Stimulated activated CD8-positive, alpha-beta memory T cell treated with anti-CD3 and anti-CD28 coated beads, Interleukin-12 subunit alpha, Interleukin-12 subunit beta, amount 100 ng/mL, for 1 hour (primary cell): ENCODE results near the gene ZNF268.

Experiments used
- DNase-seq: peaks from one replicate; pipeline ENCODE4 v3.0.0-alpha.2; 2020; ENCODE audit warnings: low read depth

The ZNF268 gene

DNA sequence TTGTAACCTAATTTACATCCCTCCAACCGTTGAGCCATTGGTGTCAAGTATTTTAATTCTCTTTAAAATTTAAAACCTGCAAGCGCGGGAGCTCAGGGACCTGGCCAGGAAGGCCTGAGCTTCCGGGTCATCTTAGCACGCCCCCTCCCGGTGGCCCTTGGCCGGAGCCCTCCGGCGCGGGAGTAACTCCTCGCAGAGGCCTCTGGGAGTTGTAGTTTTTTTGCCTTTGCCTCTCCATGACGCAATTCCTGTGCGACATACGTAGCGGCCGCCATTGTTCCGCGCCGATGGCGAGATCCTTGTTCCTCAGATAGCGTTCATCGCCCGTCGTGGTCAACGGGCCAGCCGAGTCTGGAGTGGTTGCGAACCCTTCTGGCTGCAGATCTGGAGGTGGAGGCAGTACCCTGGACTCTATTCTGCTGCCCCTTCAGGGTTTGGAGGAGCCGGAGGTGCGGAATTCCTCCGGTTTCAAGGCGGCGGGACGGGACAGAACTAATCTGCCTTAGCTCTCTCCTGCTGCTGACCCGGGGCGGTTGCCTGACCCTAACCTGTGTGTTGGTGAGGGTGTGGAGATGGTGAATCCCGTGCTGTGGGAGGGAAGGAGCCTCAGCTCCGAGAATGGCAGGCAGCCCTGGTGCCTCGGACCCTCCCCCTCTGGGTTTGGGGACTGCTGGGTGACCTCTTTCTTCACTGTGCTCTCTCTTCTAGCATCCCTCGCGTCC, at the start of gene ZNF268:
ZNF268 (plus strand) TSS at position 258 of the 722 bp plus-strand sequence. CDS start 503 bp downstream, outside the sequence.
- DNase-seq, result peak; percentile 85

DNA sequence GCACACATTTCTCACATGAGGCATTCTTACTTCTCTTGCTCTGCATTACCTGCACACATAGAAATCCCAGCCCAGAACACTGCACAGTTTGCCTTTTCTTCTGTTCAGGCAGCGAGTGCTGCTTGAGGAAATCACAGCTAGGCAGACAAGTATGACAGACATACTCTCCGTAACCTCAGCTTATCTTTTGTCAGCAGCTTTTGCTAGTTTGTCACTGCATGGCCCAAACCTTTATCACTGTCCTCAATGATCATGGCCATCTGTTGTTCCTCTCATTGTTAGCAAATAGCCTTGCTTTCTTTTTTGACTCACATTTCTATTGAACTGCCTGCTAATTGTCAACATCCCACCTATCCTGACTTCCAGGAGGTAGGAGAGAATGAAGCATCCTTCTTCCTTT, 45.5 kb upstream of the ZNF268 start:
- DNase-seq, result no peak

DNA sequence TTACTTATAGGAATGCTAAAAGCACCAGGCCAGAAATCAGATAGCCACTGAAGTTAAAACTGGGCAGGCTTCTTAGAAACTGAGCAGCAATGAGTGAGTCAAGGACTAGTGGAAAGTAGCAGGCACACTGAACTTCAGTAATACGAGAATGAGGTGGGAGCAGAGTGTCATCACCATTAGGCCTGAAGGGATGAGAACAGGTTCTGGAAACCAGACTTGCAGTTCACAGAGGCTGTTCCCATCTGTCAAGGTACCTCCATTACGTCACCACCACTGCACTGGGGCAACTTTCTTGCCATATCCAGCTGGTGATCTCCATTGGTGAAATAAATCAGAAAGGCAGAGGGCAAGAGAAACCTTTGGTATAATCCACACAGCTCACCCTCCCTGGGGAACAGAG, 35.3 kb upstream of the ZNF268 start:
- no peak for DNase-seq

DNA sequence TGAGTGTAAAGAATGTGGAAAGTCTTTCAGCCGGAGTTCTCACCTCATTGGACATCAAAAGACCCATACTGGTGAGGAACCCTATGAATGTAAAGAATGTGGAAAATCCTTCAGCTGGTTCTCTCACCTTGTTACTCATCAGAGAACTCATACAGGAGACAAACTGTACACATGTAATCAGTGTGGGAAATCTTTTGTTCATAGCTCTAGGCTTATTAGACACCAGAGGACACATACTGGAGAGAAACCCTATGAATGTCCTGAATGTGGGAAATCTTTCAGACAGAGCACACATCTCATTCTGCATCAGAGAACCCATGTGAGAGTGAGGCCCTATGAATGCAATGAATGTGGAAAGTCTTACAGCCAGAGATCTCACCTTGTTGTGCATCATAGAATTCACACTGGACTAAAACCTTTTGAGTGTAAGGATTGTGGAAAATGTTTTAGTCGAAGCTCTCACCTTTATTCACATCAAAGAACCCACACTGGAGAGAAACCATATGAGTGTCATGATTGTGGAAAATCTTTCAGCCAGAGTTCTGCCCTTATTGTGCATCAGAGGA, 25.1 kb upstream of the ZNF268 start:
- DNase-seq, result no peak

DNA sequence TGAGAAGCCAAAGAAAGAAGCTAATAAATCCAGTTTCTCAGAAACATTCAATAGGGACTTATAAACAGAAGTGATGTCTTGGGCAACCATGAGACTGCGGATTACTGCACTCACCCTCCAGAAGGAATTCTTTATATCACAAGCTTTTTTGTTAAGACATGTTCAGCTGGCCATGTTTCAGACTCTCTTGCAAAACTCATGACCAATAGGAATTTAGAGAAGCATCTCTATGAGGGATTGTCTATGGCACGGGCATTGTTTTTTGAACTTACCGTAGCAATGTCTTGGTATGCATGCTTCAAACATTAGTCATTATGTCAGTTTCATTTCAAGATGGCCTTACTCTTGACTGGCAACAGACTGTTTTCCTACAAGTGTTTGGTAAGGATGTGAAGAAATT, 15.5 kb upstream of the ZNF268 start:
- no peak for DNase-seq

DNA sequence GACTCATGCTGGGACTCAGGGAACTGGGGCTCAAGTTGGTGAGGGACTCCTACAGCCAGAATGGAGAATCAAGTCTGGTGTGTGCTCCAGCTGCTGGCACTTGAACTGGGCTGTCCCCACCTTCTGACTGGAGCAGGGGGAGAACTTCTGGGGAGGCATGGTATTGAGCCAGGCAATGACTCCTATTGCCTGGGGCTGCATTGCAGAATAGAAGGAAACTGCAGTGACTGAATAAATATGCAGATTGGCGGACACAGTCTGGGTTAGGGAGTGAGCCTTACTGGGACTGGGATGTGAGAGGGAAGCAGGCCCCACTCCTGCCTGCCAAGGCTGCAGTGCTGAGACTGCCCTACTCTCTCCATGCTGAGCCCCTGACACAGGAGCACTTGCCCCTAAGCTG, 8.8 kb upstream of the ZNF268 start:
- no peak for DNase-seq

DNA sequence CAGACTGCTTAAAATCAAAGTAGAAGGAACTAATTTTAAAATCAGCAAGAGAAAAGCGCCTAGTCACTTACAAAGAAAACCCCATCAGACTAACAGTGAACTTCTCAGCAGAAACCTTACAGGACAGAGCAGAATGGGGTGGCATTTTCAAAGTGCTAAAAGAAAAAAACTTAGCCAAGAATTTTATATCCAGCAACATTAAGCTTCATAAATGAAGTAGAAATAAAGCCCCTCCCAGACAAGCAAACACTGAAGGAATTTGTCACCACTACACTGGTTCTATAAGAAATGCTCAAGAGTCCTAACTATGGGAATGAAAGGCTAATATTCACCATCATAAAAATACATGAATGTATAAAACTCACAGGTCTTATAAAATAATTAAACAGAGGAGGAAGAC, 6.4 kb upstream of the ZNF268 start:
- no peak for DNase-seq

DNA sequence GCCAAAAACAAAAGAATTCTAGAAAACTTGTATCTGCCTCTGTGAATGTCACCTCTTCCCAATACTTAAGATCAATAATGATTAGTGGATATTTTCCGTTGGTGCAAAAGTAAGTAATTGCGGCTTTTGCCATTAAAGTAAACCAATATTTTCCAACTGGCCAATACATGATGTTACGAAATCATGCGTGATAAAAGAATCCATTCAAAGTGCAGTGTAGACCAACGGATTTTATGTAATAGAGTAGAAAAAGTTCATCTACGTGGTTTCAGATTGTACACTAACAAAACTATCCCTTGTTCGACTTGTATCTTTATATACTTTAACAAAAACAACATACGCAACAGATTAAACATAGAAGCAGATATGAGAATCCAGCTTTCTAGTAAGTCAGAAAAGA, 626 bp upstream of the ZNF268 start:
- DNase-seq, result no peak

DNA sequence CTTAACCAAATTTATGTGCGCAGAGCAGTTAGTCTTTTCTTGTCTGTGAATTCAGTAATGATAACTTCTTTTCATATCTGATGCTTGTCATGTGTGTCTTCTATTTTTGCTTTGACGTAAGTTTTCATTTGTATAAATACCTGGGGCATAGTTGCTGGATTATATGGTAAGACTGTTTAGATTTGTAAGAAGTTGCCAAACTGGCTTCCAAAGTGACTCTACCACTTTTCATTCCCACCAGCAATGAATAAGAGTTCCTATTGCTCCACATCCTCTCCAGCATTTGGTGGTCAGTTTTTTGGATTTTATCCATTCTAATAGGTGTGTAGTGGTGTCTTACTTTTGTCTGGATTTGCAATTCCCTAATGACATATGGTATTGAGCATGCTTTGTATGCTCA, 8.9 kb downstream of the ZNF268 start:
- no peak for DNase-seq

DNA sequence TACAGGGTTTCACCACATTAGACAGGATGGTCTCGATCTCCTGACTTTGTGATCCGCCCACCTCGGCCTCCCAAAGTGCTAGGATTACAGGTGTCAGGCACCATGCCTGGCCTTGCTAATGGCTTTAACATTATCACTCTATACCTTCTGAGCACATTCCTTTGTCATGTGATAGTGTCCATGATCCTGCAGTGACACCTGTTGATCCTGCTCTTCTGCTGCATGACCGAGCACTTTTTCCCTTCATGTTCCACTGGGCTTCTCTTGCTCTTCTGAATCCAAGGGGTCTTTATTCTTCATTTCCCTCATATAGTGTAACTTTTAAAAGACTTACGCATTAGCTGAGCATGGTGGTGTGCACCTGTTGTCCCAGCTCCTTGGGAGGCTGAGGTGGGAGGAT, 11.6 kb downstream of the ZNF268 start:
- no peak for DNase-seq

DNA sequence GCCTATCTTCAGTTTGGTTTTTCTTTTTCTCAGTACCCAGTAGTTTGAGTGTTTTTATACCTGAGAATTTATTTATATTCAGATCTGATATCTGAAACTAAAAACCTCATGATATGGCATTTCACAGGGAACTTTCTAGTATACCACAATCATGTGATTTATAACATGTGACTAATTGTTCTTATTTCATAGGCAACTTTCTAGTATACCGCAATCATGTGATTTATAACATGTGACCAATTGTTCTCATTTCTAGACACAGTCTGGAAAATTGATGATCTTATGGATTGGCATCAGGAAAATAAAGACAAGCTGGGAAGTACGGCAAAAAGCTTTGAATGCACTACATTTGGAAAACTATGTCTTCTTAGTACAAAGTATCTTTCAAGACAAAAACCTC, 20.6 kb downstream of the ZNF268 start:
- no peak for DNase-seq

DNA sequence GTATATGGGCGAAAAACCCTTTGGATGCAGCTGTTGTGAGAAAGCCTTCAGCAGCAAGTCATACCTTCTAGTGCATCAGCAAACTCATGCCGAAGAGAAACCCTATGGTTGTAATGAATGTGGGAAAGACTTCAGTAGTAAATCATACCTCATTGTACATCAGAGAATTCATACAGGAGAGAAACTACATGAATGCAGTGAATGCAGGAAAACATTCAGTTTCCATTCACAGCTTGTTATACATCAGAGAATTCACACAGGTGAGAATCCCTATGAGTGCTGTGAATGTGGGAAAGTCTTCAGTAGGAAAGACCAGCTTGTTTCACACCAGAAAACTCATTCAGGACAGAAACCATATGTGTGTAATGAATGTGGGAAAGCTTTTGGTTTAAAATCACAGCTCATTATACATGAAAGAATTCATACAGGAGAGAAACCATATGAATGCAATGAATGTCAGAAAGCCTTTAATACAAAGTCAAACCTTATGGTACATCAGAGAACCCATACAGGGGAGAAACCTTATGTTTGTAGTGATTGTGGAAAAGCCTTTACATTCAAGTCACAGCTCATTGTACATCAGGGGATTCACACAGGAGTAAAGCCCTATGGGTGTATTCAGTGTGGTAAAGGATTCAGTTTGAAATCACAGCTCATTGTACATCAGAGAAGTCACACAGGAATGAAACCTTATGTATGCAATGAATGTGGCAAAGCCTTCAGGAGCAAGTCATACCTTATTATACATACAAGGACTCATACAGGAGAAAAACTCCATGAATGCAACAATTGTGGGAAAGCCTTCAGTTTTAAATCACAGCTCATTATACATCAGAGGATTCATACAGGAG, 21.4 kb downstream of the ZNF268 start:
- no peak for DNase-seq

DNA sequence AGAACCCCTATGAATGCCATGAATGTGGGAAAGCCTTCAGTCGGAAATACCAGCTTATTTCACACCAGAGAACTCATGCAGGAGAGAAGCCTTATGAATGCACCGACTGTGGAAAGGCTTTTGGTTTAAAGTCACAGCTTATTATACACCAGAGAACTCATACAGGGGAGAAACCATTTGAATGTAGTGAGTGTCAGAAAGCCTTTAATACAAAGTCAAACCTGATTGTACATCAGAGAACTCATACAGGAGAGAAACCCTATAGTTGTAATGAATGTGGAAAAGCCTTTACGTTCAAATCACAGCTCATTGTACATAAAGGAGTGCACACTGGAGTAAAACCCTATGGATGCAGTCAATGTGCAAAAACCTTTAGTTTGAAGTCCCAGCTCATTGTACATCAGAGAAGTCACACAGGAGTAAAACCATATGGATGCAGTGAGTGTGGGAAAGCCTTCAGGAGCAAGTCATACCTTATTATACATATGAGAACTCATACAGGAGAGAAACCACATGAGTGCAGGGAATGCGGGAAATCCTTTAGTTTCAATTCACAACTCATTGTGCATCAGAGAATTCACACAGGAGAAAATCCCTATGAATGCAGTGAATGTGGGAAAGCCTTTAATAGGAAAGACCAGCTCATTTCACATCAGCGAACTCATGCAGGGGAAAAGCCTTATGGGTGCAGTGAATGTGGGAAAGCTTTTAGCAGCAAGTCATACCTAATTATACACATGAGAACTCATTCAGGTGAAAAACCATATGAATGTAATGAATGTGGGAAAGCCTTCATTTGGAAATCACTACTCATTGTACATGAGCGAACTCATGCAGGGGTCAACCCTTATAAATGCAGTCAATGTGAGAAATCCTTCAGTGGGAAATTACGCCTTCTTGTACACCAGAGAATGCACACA, 22.3 kb downstream of the ZNF268 start:
- DNase-seq, result no peak

DNA sequence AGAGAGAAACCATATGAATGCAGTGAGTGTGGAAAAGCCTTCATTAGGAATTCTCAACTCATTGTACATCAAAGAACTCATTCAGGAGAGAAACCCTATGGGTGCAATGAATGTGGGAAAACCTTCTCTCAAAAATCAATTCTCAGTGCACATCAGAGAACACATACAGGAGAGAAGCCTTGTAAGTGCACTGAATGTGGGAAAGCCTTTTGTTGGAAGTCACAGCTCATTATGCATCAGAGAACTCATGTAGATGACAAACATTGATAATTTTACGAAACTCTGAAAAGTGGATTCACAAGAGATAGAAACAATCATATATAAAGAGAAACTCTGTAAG, 22.9 kb downstream of the ZNF268 start:
- DNase-seq, result no peak

DNA sequence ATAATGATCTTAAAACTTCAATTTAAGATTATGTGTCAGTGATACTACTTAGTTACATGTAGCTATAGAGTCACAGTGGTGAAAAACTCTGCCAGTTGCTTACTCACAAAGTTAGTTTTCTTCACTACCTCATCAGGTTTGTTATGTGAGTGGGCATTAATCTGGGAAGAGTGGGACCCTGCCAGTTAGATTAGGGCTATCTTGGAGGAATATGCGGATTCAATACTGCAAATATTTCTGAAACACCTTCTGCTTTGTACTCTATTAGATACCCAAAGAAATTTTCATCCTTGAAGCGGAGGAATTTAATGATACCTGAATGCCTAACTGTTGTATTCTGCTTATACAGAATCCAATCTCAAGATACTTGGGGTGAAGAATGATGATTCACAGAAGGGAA, 25.1 kb downstream of the ZNF268 start:
- DNase-seq, result no peak

DNA sequence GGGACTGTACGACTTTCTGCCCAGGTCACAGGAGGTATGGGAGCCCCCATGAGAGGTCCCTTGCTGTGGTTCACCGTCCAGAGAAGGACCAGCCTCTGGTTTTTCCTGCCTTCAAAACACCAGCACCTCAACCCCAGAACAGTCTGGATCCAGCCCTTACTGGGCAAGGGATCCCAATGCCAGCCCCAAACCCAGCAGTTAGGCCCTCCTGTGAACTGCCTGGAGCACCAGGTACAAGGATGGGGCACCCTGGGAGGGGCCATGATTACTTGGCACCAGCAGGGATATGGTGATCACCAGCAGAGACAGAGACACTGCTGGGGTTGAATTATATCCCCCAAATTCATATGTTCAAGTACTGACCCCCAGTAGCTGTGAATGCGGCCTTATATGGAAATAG, 34.4 kb downstream of the ZNF268 start:
- DNase-seq, result no peak

DNA sequence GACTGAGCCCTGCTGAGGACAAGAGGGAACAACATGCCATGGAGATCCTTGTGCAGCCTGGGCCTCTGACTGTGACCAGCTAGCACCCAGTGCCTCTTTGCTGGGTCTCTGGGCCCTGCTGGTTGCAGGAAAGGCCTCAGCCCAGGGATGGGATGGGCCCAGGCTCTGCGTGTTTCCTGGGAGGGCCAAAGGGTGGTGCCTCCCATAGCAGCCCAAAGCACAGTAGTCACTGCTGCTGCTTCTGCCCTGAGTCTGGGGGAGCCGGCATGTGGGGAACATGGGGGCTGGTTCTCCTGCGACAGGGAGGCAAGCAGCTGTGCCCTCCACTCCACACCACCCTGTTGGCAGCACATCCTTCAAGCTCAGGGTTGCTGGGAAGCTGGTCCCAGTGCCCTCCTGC, 35.9 kb downstream of the ZNF268 start:
- DNase-seq, result no peak

DNA sequence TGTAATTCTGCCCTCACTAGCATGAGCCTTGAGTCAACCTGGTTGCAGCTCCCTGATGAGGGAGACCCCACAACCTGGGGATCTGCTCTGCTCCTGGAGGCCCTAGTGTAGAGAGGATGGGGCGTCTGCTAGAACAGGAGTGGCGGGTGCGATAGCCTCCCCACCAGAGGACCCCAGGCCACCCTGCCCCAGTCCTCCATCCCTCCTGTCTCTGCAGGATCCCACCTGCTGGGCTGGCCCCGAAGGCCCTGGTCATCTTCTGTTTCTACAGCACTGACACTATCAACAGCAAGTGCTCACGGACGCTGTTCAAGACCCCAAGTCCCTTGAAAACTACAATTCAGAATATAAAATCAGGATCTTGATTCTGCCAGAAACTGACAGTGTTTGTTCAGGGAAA, 39.2 kb downstream of the ZNF268 start:
- no peak for DNase-seq

DNA sequence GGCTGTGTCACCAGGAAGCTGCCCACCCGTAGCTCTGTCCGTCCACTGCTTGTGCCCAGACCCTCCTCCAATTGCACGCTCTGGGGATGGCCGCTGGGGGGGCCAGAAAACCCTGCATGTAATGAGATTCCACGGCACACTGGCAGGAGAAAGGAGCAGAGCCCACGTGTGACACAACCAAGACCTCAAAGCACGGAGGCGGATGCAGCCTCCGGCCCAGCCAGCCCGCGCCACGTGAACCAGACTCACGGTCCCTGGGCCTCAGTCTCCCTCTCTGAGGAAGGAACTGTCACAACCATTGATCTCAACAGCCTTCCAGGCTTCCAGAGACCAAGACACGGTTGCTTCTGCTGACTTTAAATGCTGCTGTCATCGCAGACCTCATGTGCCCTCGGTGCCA, 39.9 kb downstream of the ZNF268 start:
- no peak for DNase-seq

DNA sequence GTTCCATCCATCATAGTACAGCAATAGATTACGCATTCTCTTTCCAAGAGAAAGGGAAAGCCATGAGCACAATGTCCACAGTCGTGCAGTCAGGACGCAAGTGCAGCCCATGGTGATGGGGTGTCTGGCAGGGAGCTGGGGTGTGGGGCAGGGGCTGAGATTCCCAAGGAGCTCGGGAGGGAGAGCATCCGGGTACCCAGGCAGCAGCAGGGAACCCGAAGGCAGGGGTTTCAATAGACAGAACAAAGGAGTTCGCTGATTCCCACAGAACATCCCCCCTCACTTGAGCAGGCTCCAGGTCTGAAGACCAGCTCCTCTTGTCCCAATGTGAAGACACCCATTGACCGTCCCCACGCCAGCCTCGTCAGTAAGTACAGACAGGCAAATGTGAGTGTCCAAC, 40.9 kb downstream of the ZNF268 start:
- DNase-seq, result no peak

DNA sequence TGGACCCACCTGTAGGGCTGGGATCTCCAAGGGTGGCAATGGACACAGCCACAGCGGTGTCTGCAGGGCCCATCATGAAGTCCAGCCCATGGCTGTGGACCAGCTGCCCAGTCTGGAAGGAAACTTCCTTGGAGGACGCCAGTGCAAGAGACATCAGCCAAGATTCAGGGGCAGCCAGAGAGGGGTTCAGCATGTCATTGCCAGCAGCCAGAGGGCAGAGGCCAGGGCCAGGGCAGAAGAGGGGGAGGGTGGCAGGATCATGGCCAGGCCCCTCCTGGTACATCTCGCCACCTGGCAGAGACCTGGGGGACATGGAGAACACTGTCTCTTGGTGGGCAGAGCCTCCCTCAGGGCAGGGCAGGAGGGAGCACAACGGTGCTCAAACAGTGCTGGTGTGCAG, 44.2 kb downstream of the ZNF268 start:
- no peak for DNase-seq

DNA sequence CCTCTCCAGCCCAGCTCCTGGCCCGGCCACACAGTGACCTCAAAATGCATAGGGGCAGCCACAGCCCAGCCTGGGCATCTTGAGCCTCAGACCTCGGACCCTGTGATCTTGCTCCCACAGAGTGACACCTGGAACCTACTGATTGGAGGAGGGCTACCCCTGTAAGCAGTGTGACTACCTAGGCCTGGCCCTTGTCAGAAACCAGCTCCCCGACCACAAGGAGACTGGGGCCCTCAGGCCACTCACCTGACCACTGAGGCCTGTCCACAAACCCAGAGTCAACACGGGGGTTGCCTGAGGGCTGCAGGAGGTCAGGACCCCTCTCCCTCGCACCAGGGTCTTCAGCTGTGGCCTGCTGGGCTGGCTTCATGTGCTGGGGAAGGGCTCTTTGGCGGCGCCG, 45.4 kb downstream of the ZNF268 start:
- no peak for DNase-seq
